ENCODE results near the gene COQ7. TPM values are rescaled to one million over a fixed set of nuclear protein-coding genes. Genes with fewer than 3 reads are reported as not detected.

The COQ7 gene
- total RNA-seq = 27.2 and 29.6 TPM in 2 replicates

GRCh38 chr16:19067349-19068236 lies at the start of gene COQ7:
Gene COQ7, plus strand, starts transcription at chr16:19067614. Its CDS starts 51 bp downstream, at chr16:19067665.

GRCh38 chr16:19113577-19114358 lies 46.4 kb downstream of the COQ7 start, which contains the start of gene ITPRIPL2:
Gene ITPRIPL2, plus strand, starts transcription at chr16:19113964. Its CDS starts 498 bp downstream, at chr16:19114462.

Other genes starting within 250 kb of the COQ7 start
- gene SMG1, start 141.2 kb upstream of the COQ7 start, total RNA-seq = 47.0 and 55.3 TPM in 2 replicates
- gene TMC7, start 83.7 kb upstream of the COQ7 start, total RNA-seq = 3.4 and 3.7 TPM in 2 replicates
- gene ITPRIPL2, start 46.4 kb downstream of the COQ7 start, total RNA-seq = 28.7 and 32.4 TPM in 2 replicates
- 1.3 and 2.0 TPM in 2 replicates for gene SYT17, start 100.6 kb downstream of the COQ7 start, total RNA-seq
- gene CLEC19A, start 218.1 kb downstream of the COQ7 start, total RNA-seq = under 0.01 TPM in 1 of 2 replicates, not detected in the other

All from dermis lymphatic vessel endothelial cell (primary cell).